TTC549 (cell line): ENCODE data around the gene TMEM14A.
"Not testable (repeated sequence)": the region's sequence is repeated elsewhere in the genome, so short reads cannot be mapped to it uniquely, and the experiment has no call there.

Experiments used
- FAIRE-seq: peaks from 2 replicates; lab custom pipeline; 2012; peaks lifted over from hg19 to GRCh38; lab: Jason Lieb, UNC

The TMEM14A gene

DNA sequence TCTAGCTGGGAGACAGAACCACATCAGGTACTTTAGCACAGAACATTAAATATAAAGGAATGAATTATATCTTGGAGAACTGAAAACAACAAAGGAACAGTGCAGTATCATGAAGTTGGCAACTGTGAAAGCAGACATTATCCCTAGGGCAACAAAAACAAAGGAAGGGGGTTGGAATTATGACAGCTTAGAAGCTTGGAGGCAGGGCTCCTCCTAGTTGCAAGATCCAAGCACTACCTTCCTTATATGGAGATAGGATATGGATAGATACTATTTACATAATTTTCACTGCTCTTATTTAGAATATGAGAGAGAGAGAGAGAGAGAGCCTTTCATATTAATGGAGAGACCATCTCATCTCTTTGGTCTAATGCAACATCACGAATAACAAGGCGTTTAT is 27.0 kb downstream of the TMEM14A start:
- FAIRE-seq: no peak

DNA sequence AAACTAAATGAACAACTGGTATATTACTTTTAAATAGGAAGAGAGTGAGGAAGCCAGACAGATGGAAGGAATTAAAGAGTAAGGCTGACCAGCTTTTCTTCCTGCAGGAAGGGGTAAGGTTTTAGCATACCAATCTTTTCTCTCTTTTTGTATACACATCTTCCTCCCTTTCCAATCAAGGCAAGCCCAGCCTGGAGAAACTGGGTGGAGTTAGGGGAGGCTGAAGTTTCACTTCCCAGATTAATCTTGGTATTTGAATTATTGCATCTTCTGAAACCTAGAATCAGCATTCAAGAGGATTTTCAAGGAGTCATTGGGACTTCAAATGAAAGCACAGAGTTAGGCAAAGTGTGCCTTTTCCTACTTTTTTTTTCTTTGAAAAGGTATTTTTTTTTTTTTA is 33.1 kb downstream of the TMEM14A start:
- FAIRE-seq: no peak

DNA sequence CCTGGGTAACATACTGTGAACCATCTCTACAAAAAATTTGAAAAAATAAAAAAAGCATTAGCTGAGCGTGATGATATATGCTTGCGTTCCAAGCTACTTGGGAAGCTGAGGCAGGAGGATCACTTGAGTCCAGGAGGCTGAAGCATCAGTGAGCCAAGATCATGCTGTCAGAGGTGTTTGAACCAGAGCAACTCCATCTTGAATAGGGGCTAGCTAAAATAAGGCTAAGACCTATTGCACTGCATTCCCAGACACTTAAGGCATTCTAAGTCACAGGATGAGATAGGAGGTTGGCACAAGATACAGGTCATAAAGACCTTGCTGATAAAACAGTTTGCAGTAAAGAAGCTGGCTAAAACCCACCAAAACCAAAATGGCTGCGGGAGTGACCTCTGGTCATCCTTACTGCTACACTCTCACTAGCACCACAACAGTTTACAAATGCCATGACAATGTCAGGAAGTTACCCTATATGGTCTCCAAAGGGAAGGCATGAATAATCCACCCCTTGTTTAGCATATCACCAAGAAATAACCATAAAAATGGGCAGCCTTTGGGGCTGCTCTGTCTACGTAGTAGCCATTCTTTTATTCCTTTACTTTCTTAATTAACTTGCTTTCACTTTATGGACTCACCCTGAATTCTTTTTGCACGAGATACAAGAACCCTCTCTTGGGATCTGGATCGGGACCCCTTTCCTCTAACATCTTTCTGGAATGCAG is 34.0 kb downstream of the TMEM14A start:
- FAIRE-seq: not testable (repeated sequence)

DNA sequence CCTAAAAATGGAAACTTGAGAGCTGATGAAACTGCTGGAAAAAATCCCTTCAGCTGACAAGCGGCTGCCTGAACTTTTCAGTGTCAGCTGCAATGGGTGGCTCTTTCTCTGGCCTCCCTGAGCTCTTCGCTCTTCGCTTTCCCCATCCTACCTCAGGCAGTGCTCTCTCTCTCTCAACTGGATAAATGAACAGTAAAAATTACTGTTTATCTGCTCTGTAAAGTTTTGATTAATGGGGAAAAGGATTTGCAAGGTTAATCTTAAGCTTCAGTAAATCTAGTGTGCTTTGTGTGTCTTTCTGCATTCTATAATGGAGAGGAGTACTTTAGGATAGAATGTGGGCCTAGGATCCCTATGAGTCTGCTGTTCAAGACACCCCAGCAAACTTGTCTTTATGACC is 35.1 kb downstream of the TMEM14A start:
- no peak for FAIRE-seq

DNA sequence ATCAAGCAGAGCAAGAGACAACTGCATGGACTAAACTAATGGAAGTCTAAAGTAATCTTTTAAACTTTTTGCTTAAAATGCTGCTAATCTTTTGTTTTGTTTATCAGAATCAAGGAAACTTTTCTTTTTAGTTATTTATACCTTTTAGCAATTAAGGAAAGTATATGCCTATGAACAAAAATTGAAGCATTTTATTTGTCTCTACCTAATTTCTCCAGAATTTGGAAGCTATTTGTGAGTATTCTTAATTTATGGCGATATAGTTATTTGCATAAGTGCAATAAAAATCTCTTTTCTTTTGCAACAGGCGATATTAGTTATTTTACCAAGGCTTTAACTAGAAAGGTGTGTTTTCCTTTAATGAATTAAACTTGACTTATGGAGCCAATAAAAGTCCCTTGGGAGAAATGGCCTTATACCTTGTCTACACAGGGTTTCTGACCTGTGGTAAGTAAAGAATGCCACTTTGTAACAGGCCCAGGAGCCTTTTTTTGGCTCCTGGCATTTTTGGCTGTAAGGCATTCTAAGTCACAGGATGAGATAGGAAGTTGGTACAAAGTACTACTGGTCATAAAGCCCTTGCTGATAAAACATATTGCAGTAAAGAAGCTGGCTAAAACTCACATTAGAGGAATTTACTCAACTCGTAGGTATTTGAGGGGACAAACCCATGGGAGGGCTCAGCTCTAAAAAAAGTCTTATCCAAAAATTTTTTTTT is 37.2 kb downstream of the TMEM14A start:
- FAIRE-seq: no peak

DNA sequence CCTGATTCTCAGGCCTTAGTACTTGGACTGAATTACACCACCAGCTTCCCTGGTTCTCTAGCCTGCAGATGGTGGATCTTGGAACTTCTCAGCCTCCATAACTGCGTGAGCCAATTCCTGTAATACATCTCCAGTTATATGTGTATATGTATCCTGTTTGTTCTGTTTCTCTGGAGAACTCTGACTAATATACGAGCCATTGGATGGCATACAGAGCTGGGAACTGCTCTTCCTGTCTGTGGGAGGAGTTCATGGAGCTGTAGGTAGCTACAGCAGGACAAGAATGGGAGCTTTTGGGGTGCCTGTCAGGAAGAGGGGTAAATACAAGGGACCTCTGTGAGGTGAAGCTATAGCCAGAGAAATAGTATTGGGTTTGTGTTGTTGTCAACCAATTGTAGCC is 41.2 kb downstream of the TMEM14A start:
- FAIRE-seq: no peak

DNA sequence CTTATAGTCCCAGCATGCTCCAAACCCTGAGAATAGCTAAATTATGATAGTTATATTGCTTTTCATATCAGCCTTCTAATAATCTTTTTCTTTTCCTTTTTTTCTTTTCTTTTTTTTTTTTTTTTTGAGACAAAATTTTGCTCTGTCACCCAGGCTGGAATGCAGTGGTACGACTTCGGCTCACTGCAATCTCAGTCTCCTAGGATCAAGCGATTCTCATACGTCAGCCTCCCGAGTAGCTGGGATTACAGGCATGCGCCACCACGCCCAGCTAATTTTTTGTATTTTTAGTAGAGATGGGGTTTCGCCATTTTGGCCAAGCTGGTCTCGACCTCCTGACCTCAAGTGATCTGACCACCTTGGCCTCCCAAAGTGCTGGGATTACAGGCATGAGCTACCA is 43.8 kb downstream of the TMEM14A start:
- FAIRE-seq: not testable (repeated sequence)

DNA sequence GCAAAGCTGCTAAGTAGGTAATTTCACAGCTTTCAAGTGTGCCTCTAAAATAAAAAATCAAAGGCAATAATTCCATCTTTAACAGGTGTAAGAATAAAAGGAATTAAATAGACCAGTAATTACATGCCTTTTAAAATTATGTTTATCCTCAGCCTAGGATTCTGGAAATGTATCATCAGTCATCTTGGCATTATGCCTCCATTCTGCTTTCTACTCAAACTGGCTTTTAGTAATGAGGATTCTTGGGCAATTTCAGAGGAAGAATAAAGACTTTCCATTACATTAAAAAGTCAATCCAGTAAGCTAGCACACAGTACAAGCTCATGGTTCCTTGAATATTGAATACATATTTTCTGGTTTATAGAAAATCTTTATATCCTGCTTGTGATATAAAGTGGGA is 47.6 kb downstream of the TMEM14A start:
- no peak for FAIRE-seq

DNA sequence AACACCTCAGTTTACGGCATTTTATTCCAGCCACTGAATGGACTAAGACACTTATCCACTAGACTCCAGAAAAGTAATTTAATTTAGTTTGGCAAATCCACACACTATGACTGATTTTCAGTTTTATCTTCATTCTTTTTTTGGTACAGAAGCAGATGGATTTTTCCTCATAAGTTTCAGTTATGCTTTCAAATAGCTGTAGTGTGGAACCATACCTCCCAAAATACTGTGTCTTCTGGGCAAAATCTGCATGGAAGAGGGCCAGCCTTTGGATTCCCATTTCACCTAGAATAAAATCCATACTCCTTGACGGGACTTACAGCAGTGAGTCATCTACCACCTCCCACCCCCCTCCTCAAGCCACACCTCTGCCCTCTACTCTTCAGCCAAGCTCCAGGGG is 49.4 kb downstream of the TMEM14A start:
- no peak for FAIRE-seq

DNA sequence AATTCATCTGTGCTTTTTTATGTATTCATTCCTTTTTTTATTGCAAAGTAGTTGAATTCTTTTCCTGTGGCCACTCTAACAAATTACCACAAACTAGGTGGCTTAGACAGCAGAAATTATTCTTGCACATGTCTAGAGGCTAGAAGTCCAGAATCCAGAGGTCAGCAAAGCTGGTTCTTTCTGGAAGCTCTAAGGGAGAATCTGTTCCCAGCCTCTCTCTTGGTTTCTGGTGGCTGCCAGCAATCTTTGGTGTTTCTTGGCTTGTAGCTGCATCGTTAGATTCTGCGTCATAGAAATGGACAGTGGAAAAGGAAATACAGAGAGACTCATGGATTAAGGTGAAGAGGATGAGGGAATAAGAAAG is 53.1 kb downstream of the TMEM14A start:
- FAIRE-seq: no peak

DNA sequence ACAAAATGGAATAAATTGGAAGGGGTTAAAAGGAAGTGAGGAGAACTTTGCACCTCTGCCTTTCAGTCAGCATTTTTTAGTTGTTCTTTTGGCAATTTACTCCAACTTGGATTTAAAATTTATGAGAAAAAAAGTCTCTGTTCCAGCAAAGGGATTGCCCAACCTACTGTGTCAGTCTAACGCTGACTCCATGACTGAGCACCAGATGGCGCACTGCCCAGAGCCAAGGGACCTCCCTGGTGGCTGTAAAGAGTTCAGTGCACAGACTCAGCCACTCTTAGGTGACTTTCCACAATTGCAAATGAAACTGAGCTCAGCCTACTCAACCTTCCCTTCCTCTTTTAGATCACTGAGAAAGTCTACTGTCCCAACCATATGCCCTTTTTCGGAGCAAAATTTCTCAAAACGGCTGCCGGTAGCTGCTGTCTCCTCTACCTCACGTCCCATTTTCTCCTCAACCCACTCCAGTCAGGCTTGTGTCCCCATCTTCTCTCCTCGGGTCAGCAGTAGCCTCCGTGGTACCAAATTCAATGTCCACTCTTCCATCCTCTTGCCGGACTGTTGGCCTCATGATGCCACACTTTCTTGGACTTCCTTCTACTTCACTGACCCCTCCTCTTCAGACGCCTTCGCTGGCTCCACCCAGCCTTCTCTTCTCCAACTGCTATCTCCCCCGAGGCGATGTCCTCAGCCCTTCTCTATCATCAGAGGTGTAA is 53.7 kb downstream of the TMEM14A start:
- peak; percentile 20 for FAIRE-seq

DNA sequence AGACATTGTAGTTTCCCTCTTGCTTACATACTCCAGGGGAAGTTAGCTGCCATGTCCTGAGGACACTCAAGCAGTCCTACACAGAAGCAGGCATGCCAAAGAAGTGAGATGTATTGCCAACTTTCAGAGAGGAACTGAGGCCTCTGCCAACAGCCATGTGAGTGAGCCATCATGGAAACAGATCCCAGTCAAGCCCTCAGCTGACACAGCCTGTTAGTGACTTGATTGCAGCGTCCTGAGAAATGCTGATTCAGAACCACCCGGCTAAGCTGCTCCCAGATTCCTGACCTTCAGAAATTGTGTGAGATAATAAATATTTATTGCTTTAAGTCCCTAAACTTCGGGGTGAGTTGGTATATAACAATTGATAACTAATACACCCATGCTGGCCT is 54.2 kb downstream of the TMEM14A start:
- no peak for FAIRE-seq

DNA sequence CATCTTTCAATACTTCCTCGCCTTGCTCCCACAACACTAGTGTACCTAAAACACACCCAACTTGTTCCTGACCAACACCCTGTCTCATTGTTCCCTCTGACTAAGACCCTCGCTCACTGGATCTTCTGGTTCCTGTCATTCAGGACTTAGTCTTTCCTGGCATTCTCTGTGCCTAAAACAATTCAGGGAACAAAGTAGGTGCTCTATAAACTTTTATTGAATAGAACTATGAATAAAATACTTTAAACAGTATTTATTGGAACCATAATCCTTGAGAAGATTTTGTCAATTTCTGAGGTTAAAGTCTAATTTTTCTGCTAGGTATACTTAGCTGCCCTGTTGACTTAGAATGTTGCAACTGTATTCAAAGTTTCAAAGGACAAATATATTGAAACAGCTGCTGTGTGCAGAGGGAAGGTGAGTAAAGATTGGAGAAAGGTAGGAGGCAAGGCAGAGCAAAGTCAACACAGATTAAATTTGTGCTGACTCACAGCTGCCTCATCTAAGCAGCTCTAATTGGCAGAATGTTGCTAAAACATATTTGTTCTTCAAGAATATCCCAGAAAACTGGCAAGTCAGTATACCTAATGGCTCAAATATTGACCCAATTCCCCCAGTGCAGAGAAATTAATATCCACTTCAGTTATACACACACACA is 54.8 kb downstream of the TMEM14A start:
- FAIRE-seq: no peak

DNA sequence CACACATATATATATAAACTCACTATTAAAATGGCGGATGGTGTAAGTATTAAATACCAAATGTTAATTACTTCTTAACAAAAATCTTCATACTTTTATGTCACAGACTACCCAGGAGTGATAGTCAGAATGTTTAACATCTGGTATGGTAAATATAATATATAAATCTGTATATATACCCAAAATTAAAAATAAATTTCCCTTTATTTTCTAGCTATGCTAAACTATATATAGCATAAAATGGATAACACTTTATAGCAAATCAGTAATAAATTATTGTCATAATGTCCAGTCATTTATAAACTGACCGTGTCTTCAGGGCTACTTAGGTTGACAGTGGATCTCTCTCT is 55.3 kb downstream of the TMEM14A start:
- no peak for FAIRE-seq

DNA sequence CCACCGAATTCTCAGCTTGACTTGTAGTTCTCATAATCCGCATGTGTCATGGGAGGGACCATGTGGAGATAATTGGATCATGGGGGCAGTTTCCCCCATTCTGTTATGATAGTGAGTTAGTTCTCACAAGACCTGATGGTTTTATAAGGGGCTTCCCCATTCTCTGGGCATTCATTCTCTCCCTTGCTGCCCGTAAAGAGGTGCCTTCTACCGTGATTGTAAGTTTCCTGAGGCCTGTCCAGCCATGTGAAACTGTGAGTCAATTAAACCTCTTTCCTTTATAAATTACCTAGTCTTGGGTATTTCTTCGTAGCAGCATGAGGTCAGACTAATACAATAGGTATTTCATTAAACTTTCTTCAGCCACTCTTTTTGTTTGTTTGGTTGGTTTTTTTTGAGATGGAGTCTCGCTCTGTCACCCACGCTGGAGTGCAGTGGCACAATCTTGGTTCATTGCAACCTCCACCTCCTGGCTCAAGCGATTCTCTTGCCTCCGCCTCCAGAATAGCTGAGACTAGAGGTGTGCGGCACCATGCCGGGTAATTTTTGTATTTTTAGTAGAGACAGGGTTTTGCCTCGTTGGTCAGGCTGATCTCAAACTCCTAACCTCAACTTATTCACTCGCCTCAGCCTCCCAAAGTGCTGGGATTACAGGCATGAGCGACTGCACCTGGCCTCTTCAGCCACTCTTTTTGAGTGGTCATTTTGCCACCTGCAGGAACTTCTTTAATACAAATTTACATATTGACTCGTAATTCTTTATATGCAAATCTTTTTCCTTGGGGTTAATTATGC is 56.0 kb downstream of the TMEM14A start:
- FAIRE-seq: no peak

DNA sequence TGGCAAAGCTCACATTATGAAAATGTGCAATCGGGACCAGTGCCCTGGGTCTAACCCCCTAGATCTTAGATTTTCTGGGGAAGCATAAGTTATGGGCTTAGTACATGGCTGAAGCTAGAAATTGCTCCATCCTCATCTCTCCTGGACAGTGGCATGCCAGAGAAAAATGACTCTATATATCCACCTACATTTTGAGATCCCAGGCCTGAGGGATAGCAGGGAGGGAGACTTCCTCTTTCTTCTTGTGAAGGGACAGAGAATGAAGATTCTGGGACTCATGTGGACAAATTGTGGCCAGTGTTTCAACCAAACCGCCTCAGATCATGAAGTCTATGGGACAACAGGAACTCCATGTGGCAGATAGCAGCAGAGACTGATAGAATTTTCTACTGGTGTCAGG is 57.0 kb downstream of the TMEM14A start:
- FAIRE-seq: no peak

DNA sequence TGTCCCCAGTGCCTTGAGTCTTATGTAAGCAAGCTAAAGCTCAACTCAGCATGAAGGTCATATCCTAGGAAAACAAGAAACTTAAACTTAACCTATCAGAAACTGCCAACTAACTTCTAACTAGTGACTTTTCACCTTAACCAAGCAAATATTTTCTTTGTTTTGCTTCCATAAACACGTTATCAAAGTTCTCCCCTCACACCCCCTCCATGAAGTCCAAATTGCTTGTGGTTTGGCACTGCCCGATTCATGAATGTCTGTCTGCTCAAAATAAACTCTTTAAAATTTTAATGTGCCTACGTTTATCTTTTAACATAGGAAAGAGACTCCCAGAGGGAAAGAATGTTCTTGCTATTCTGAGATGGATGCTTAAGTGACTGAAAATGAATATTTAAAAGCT is 57.5 kb downstream of the TMEM14A start:
- FAIRE-seq: no peak

DNA sequence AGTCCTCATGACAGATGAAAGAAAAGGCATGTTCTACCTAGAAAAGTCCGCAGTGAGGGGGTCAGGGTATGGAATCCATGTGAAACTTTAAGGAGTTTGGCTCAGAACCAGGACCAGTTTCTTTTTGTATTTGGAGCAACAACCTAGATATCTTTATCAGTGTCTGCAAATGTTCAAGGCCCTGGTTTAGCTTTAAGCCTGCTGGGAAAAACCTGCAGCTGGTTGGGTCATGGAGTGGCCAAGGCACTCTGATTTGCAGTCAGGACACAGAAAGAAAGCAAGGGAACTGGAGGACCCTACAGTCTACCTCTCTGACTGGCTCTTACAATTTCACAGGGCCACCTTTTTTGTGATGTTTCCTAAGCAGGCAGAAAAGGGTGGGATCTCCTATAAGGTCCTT is 58.7 kb downstream of the TMEM14A start:
- no peak for FAIRE-seq

DNA sequence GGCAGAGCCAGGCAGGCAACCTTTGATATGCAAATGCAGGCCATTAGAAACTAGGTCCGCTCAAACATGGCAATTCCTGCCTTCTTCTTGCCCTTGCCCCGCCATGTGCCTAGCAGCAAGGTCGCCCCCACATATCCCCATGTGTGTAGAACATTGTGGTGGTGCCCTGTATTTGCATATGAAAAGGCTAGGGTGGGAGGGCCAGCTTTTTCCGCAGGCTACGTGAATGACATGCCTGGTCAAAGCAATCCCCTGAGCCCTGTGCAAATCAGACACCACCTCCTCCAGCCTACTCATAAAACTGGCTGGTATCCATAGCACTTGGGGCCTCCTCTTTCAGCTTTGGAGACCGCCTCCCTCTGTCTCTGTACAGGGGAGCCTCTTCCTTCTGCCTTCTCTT is 60.8 kb downstream of the TMEM14A start:
- FAIRE-seq: no peak

DNA sequence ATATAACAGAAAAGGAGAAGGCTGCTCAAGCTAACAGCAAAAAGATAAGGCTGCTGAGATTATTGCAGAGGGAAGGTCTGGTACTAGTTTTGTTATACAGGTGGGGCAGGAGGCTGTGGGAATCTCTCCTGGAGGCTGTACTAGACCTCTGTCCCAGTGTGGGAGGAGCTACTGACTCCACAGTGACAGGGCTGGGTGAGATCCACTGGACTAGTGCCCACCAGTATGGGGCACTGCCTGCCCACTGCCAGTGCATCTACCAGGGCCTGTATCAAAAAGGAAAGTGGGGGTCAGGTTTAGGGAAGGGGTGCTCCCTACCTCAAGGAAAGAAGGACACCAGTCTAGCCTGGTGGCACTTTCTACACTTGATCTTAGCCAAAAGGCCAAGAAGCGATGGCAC is 62.3 kb downstream of the TMEM14A start:
- no peak for FAIRE-seq

DNA sequence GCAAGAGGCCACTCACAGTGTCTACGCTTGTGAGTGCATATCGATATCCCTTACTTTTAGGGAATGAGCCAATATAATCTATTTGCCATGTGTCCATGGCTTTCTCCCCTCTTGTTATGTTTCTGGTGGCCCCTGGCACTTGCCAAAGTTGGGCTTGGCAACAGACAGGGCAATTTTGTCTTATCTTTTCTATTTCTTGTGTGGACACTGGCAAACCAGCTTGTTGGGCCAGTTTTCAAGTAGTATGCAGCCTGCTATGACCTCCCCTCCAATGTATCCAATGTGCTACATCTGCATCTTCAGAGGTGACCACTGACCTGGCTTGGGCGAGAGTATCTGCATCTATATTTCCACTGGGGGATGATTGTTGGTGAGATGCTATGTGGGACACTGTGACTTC is 63.2 kb downstream of the TMEM14A start:
- no peak for FAIRE-seq

DNA sequence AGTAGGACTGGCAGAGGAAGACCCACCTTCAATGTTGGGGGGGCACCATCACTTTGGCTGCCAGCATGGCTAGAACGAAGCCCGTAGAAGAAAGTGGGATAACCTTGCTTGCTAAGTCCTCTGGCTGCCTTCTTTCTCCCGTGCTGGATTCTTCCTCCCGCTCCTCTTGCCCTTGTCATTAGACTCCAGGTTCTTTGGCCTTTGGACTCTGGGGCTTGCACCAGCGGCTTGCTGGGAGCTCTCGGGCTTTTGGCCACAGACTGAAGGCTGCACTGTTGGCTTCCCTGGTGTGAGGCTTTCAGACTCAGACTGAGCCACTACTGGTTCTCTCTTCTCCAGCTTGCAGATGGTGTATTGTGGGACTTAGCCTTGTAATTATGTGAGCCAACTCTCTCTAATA is 64.2 kb downstream of the TMEM14A start:
- no peak for FAIRE-seq
